GM19193 (cell line): ENCODE measurements around the gene JMJD7.

Experiments
- POLR2A ChIP-seq: IDR thresholded peaks from 4 replicates; pipeline ENCODE4 v1.6.1; 2011; ENCODE audit not compliant: insufficient read depth, insufficient read length; ENCODE audit errors: extremely low read depth

Gene JMJD7

GRCh38 chr15:41858756-41859155, 30.9 kb downstream of the JMJD7 start:
- no peak for TF ChIP-seq POLR2A

- no peak for TF ChIP-seq POLR2A
Observed at GRCh38 chr15:41860049-41860828, 32.3 kb downstream of the JMJD7 start.

- TF ChIP-seq POLR2A: no peak
Observed at GRCh38 chr15:41861736-41862356, 34.0 kb downstream of the JMJD7 start.

GRCh38 chr15:41862515-41863116, 34.7 kb downstream of the JMJD7 start:
- no peak for TF ChIP-seq POLR2A

GRCh38 chr15:41865490-41866055, 37.7 kb downstream of the JMJD7 start:
- TF ChIP-seq POLR2A: no peak

- TF ChIP-seq POLR2A: no peak
Observed at GRCh38 chr15:41866263-41866703, 38.4 kb downstream of the JMJD7 start.

DNA sequence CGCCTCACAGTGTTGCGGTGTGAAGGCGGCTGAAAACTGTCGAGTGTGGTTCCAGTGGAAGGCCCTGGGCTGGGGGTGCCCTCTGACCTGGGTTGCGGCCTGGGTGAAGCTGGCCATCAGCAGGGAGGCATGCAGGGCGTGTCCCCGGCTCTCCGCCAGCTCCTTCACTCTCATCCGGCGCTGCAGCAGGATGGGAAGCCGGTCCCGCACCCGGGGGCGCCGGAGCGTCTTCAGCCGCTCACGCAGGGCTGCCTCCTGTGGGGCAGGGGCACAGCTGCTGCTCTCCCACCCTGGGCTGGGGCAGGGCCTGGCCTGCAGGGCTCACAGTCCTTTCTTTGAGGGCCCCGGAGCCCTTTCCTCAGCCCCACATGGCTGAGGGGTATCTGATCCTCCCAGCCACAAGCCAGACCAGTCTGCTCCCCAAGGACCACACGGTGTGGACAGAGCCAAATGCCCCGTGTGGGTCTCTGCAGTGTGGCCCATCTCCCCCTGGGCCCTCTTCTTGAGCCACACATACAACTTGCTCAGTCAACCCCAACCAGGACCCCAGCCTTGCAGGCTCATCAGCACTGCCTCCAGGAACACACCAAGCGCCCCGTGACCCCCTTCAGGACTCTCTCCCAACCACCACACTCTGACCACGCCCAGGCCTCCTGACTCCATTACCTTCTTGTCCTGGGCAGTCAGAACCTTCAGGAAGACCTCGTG, 39.1 kb downstream of the JMJD7 start:
- no peak for TF ChIP-seq POLR2A

DNA sequence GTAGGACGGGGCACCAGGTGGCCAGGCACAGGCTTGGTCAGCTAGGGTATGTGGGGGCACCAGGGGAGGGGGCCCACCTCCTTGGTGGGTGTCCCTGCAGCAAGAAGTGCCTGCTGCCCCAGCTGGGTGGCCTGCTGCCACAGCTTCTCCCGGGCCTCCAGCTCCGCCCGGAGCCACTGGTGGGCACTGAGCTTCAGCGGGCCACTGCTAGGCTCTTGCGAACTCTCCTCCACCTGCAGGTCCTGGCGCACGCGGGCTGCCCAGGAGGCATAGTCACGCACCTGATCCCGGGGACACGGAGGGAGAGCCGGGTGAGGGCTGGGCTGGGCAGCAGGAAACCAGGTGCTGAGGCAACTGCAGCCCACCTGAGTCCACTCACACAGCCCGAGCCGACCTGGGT, 40.4 kb downstream of the JMJD7 start:
- no peak for TF ChIP-seq POLR2A

- no peak for TF ChIP-seq POLR2A
Observed at GRCh38 chr15:41869770-41870688, 42.1 kb downstream of the JMJD7 start.

GRCh38 chr15:41870689-41871081, 42.8 kb downstream of the JMJD7 start:
- no peak for TF ChIP-seq POLR2A

- no peak for TF ChIP-seq POLR2A
Observed at GRCh38 chr15:41871175-41871905, 43.4 kb downstream of the JMJD7 start.

- TF ChIP-seq POLR2A: no peak
Observed at GRCh38 chr15:41872166-41872747, 44.4 kb downstream of the JMJD7 start.

DNA sequence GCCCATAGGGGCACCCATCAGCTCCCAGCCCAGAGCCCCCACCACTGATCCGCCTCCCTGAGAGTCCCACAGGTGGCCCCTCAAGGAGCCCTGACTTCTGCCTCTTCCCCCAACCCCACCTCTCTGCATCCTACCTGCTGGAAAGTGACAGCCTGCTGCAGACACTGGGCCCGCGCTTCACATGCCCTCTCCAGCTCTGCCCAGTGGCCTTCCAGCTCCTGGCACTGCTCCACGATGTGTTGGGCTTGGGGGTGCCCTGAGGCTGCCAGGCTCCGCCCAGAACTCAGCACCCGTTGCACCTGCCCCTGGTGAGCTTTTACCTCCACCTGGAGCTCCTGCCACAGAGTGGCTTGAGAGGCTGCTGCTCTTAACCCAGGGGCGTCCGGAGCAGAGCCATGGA, 45.8 kb downstream of the JMJD7 start:
- TF ChIP-seq POLR2A: no peak
